Measurements from ENCODE around the gene SLC35E1.

SLC35E1 gene

GRCh38 chr19:16572332-16573211, at the start of gene SLC35E1:
Gene SLC35E1 (minus strand): TSS chr19:16572415. CDS start chr19:16572364, 51 bp downstream.
- peak within 1 kb of the TSS; percentile 78 for H3K4me3 ChIP-seq (ENCODE audit: low read length)
- TF ChIP-seq CTCF (conservative IDR thresholded peaks at IDR 0.05; ENCODE audit: low read depth, low read length): no peak
- peak; percentile 86 for DNase-seq (ENCODE audit: low read depth)

GRCh38 chr19:16621165-16621800, 49.1 kb upstream of the SLC35E1 start:
- H3K4me3 ChIP-seq (ENCODE audit: low read length): no peak overlapping the region
- no peak for DNase-seq (ENCODE audit: low read depth)
- no peak for TF ChIP-seq CTCF (conservative IDR thresholded peaks at IDR 0.05; ENCODE audit: low read depth, low read length)

- H3K4me3 ChIP-seq (ENCODE audit: low read length): no peak overlapping the region
- no peak for TF ChIP-seq CTCF (conservative IDR thresholded peaks at IDR 0.05; ENCODE audit: low read depth, low read length)
- DNase-seq (ENCODE audit: low read depth): no peak
These were observed 48.4 kb upstream of the SLC35E1 start for GRCh38 chr19:16620584-16620983.

GRCh38 chr19:16620018-16620417, 47.8 kb upstream of the SLC35E1 start:
- TF ChIP-seq CTCF (conservative IDR thresholded peaks at IDR 0.05; ENCODE audit: low read depth, low read length): no peak
- no peak for DNase-seq (ENCODE audit: low read depth)
- H3K4me3 ChIP-seq (ENCODE audit: low read length): no peak overlapping the region

GRCh38 chr19:16619457-16619856, 47.2 kb upstream of the SLC35E1 start:
- no peak overlapping the region for H3K4me3 ChIP-seq (ENCODE audit: low read length)
- TF ChIP-seq CTCF (conservative IDR thresholded peaks at IDR 0.05; ENCODE audit: low read depth, low read length): peak; percentile 1
- DNase-seq (ENCODE audit: low read depth): no peak

- TF ChIP-seq CTCF (conservative IDR thresholded peaks at IDR 0.05; ENCODE audit: low read depth, low read length): no peak
- DNase-seq (ENCODE audit: low read depth): no peak
- no peak overlapping the region for H3K4me3 ChIP-seq (ENCODE audit: low read length)
These were observed 46.0 kb upstream of the SLC35E1 start for GRCh38 chr19:16618248-16618647.

Measured in retinal pigment epithelial cell (primary cell).